Anterior cingulate cortex (tissue), 58 donors: ENCODE results near the gene DCAF8.
A peak's percentile ranks its signal among the peaks of the same experiment; 100 is the strongest.
"Not testable (repeated sequence)": the region's sequence is repeated elsewhere in the genome, so short reads cannot be mapped to it uniquely, and the experiment has no call there.

Experiments
- DNase-seq, 58 donors: peaks; one replicate each; lab custom pipeline; 2025; lab: John Stamatoyannopoulos, UW

Gene DCAF8

GRCh38 chr1:160261893-160262794 lies at the start of gene DCAF8:
DCAF8 (minus strand) TSS chr1:160262549; CDS start chr1:160244008, 18,541 bp downstream.
- DNase-seq, result peak; percentile 75 to 99 (median 96)

- DNase-seq, result no peak
Observed at GRCh38 chr1:160309571-160309970, 47.2 kb upstream of the DCAF8 start.

DNA sequence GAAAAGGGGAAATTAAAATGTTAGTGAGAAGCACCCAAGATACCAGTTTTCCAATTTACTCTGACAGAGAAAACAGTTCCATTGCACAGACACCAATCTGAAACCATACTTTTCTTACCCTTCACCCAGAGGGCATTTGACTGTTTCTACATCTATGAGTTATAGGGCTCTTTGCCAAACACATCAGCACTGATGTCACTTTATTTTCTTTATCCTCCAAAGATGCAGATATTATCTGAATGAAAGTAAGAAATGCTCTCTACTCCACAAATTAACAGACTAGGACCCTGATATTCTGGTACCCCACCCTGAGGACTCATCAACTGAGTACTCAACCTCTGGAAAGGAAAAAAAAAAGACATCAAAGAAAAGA lies 46.8 kb upstream of the DCAF8 start:
- no peak for DNase-seq

- no peak for DNase-seq
Observed at GRCh38 chr1:160308451-160309184, 46.3 kb upstream of the DCAF8 start.

DNA sequence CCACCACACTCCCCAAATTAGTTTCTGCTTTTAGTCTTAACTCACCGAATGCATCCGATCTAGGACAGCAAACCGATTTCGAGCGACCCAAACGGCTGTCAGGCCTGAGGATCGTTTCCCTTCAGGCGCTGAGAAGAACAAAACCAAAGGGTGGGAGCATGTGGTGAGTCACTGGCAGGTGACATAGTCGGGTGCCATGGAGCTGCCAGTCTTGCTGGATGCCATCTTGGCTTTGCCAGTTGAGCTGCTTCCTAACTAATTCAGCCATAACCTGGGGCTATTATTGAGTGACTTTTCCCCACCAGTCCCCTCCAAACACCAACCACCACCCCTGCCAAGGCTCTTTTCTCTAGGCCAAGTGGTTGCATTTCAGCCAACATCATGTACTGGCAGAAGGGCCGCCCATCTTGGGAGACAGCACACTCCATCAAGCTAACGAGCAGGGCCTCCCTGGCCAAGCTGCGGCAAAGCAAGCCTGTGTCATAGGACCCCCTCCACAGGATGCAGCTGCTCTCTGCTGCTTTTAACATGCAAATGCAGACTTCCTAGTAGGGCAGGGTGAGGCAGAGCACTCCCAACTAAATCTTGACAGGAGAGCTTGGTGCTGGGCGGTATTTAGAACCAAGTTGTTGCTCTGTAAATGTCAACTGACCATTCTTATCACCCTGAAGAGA lies 44.9 kb upstream of the DCAF8 start:
- peak in 5 of 58 donors; percentile 9 to 49 (median 11) for DNase-seq

DNA sequence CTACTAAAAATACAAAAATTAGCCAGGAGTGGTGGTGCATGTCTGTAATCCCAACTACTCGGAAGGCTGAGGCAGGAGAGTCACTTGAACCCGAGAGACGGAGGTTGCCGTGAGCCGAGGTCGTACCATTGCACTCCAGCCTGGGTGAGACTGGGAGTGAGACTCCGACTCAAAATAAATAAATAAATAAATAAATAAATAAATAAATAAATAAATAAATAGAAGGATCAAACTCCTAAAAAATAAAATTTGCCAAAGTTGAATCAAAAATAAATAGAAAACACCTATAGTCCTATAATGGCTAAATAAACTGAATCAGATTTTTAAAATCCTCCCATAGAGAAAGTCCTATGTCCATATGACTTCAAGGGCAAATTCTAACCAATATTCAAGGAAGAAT lies 37.8 kb upstream of the DCAF8 start:
- DNase-seq, result no peak

GRCh38 chr1:160296036-160296435 lies 33.7 kb upstream of the DCAF8 start:
- DNase-seq, result no peak

DNA sequence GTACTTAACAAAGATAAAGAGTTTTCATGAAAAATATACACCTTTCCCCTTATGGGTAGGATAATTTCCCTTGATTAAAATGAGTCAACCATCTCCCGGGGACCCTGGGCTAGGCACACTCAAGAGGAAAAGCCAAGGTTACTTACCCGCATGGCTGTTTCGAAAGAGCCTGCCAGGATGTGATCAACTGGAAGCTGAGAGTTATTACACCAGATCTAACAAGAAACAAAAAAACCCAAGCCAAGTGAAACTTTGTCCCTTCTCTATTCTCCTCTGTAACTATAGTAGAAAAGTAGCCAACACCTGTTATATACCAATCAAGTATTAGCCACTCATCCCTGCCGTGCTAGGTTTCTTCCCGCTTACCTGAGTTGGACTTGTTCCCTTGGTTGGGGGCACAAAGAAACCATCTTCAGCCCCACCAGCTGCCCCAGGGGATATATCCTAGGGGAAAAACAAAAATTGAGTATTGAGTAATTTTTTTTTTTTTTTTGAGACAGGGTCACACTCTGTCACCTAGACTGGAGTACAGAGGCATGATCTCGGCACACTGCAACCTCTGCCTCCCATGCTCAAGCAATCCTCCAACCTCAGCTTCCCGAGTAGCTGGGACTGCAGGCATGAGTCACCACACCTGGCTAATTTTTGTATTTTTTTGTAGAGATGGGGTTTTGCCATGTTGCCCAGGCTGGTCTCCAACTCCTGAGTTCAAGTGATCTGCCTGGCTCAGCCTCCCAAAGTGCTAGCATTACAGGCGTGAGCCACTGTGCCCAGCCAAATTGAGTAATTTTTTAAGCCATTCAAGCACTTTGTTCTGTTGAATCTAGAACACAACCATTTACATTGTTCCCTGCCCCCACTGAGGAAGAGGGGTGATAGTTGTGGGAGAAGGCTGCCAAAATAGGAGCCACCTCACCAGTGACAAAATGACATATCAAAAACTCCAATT lies 30.9 kb upstream of the DCAF8 start:
- no peak for DNase-seq

DNA sequence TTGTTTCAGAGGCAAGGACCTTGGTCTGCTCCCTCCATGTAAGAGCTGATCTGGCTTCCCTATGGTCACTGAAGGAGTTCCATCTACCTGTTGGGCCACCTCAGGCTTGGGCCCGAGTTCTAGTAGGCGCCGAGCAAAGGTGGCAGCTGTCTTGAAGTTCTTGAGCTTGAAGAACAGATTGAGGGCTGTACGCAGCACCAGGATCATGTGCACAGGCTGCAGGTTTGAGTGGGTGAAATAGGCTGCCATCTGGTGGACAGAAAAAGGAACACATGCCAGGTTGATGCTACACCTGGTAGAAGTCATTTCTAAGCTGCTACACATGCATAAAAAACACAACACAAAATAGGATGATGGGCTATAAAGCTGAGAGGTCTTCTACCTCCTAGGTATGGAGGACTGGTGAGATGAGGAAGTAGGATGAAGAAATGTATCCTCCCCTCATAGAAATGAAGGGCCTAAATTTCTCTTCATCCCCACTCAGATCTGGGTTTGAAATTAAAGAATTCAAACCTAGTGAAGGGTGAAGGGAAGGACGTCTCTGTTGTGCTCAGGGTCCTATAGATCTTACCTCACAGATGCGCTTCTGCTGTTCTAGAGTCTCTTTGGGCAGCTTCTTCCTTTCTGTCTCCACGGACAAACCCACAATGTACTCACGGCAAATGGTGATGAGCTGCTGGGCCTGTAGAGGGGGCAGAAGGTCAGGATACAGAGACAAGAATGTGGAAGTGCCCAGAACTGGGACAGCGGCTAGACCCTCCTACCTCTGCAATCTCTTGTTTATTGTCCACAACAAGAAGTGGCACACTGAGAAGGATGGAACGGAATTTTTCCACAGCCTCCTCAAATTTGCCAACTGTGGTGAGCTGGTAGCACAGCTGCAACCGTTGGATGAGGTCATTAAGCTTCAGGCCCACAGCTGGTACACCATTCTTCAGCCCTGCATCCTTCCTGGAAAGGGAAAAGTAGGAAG lies 29.2 kb upstream of the DCAF8 start:
- DNase-seq, result peak in 52 of 58 donors; percentile 5 to 72 (median 41)

DNA sequence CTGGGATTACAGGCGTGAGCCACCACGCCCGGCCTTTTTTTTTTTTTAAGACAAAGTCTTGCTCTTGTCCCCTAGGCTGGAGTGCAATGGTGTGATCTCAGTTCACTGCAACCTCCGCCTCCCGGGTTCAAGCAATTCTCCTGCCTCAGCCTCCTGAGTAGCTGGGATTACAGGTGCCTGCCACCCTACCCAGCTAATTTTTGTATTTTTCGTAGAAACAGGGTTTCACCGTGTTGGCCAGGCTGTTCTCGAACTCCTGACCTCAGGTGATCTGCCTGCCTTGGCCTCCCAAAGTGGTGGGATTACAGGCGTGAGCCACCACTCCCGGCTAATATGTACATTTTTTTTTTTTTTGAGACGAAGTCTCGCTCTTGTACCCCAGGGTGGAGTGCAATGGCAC lies 25.4 kb upstream of the DCAF8 start:
- not testable (repeated sequence) for DNase-seq

DNA sequence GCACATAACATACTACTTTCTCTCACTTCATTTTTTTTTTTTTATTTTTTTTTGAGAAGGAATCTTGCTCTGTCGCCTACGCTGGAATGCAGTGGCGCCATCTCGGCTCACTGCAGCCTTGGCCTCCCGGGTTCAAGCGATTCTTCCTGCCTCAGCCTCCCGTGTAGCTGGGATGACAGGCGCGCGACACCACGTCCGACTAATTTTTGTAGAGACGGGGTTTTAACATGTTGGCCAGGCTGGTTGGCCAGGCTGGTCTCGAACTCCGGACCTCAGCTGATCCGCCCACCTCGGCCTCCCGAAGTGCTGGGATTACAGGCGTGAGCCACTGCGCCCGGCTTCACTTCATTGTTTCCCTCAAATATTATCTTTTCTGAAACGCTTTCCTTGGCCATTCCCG lies 23.2 kb upstream of the DCAF8 start:
- DNase-seq, result no peak

- peak; percentile 48 to 97 (median 89) for DNase-seq
Observed at GRCh38 chr1:160284782-160285344, 22.5 kb upstream of the DCAF8 start, which contains the start of gene PEX19. PEX19 (minus strand) TSS chr1:160285133; CDS start chr1:160285124, 9 bp downstream.

GRCh38 chr1:160284220-160284781 lies 22.0 kb upstream of the DCAF8 start:
- peak in 3 of 58 donors; percentile 44 to 55 (median 50) for DNase-seq

GRCh38 chr1:160282807-160283206 lies 20.5 kb upstream of the DCAF8 start:
- no peak for DNase-seq

DNA sequence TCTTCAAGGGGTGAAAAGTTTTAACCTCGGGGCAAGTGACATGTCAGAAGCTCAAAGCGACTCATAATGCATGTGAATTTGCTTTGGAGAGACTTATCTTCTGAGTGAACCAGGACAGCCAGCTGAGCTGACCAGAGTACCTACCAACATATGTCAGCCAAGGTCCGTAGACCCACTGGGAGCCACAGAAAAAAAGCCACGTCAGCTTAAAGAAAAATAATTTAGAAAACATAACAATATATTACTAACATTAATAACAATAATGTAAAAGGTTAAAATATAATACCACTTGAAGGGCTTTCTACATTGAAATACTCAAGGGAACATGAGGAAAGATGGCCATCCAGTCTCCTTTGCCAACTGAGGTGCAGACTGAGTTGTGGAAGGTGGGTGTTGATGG lies 15.6 kb upstream of the DCAF8 start:
- DNase-seq, result no peak

DNA sequence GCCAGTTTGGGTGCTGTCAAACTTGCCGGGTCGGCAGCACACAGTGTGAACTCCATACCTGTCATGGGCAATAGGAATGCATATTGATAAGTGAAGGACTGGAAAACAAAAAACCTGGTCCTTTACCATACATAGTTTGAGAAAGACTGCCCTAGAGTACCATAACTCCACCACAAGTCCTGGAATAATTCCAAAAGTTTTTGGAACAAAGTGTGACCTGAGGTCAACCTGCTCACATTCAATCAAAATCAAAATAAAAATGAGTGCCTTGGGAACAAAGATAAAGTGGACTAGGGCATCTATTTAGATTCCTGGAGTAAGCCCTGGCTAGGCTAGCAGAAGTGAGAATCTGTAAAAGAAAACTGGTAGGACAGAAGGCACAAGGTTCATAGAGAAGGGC lies 15.0 kb upstream of the DCAF8 start:
- DNase-seq, result no peak

- DNase-seq, result no peak
Observed at GRCh38 chr1:160271025-160271424, 8.7 kb upstream of the DCAF8 start.
